Measurements from ENCODE around the gene CD22. TPM values are rescaled to one million over a fixed set of nuclear protein-coding genes. Genes with fewer than 3 reads are reported as not detected.

CD22 gene
- total RNA-seq, 2 experiments from 2014 or later, result 0.52 to 0.67 TPM

GRCh38 chr19:35310331-35310730 lies 18.7 kb upstream of the CD22 start:
- no peak for DNase-seq
- Histone ChIP-seq H3K27ac (ENCODE audit: low read depth in 1 of 2, low read length in 2 of 2) (no peak overlapping the region), H3K4me1 (ENCODE audit: insufficient read depth, low read length) (no peaks in the 10 kb centered on the region), H3K36me3 (ENCODE audit: insufficient read depth, low read length) (no peaks in the 10 kb centered on the region), H3K27me3 (ENCODE audit: control insufficient read depth in 1 of 2, insufficient read depth in 2 of 2, low read length in 2 of 2) (no peaks in the 10 kb centered on the region), H3K4me3 (ENCODE audit: low read length) (no peak overlapping the region), H3K9me3 (ENCODE audit: control insufficient read depth in 1 of 2, insufficient read depth in 1 of 2, low read length in 2 of 2) (no peaks in the 10 kb centered on the region)
- TF ChIP-seq CTCF (IDR thresholded peaks at IDR 0.05), result no peak
- ATAC-seq (ENCODE audit: poor library complexity), result peak; percentile 41
- H3K9me3 Mint-ChIP-seq, result no peaks in the 10 kb centered on the region
- H3K36me3 Mint-ChIP-seq (ENCODE audit: low read depth), result no peaks in the 10 kb centered on the region
- ChIA-PET POLR2A (no interaction called here), CTCF (no interaction called here)
- no peak overlapping the region for H3K27ac Mint-ChIP-seq
- intact Hi-C loops (cut with DNase I, micrococcal nuclease), result no loop called here
- H3K4me3 Mint-ChIP-seq, result no peak overlapping the region
- no peaks in the 10 kb centered on the region for H3K4me1 Mint-ChIP-seq (ENCODE audit: low read depth)
- no peaks in the 10 kb centered on the region for H3K27me3 Mint-ChIP-seq

GRCh38 chr19:35310811-35311465 lies 18.0 kb upstream of the CD22 start:
- intact Hi-C loops (cut with DNase I, micrococcal nuclease), result no loop called here
- Histone ChIP-seq H3K4me3 (ENCODE audit: low read length) (no peak overlapping the region), H3K4me1 (ENCODE audit: insufficient read depth, low read length) (no peaks in the 10 kb centered on the region), H3K27me3 (ENCODE audit: control insufficient read depth in 1 of 2, insufficient read depth in 2 of 2, low read length in 2 of 2) (no peaks in the 10 kb centered on the region), H3K27ac (ENCODE audit: low read depth in 1 of 2, low read length in 2 of 2) (no peak overlapping the region), H3K36me3 (ENCODE audit: insufficient read depth, low read length) (no peaks in the 10 kb centered on the region), H3K9me3 (ENCODE audit: control insufficient read depth in 1 of 2, insufficient read depth in 1 of 2, low read length in 2 of 2) (no peaks in the 10 kb centered on the region)
- H3K27ac Mint-ChIP-seq, result no peak overlapping the region
- ChIA-PET CTCF (no interaction called here), POLR2A (no interaction called here)
- ATAC-seq (ENCODE audit: poor library complexity) (no peak), DNase-seq (no peak)
- no peaks in the 10 kb centered on the region for H3K4me1 Mint-ChIP-seq (ENCODE audit: low read depth)
- no peaks in the 10 kb centered on the region for H3K36me3 Mint-ChIP-seq (ENCODE audit: low read depth)
- no peaks in the 10 kb centered on the region for H3K9me3 Mint-ChIP-seq
- H3K27me3 Mint-ChIP-seq, result no peaks in the 10 kb centered on the region
- TF ChIP-seq CTCF (IDR thresholded peaks at IDR 0.05), result no peak
- H3K4me3 Mint-ChIP-seq, result no peak overlapping the region

GRCh38 chr19:35311901-35312665 lies 16.9 kb upstream of the CD22 start:
- ChIA-PET POLR2A (no interaction called here), CTCF (no interaction called here)
- H3K4me3 ChIP-seq (ENCODE audit: low read length), result no peak overlapping the region
- no peaks in the 10 kb centered on the region for H3K4me1 ChIP-seq (ENCODE audit: insufficient read depth, low read length)
- TF ChIP-seq CTCF (IDR thresholded peaks at IDR 0.05), result no peak
- Mint-ChIP-seq H3K27me3 (no peaks in the 10 kb centered on the region), H3K27ac (no peak overlapping the region), H3K36me3 (ENCODE audit: low read depth) (no peaks in the 10 kb centered on the region), H3K4me1 (ENCODE audit: low read depth) (no peaks in the 10 kb centered on the region), H3K4me3 (no peak overlapping the region), H3K9me3 (no peaks in the 10 kb centered on the region)
- no peak for DNase-seq
- no peak overlapping the region for H3K27ac ChIP-seq (ENCODE audit: low read depth in 1 of 2, low read length in 2 of 2)
- no peak for ATAC-seq (ENCODE audit: poor library complexity)
- intact Hi-C loops (cut with DNase I, micrococcal nuclease), result no loop called here
- no peaks in the 10 kb centered on the region for H3K9me3 ChIP-seq (ENCODE audit: control insufficient read depth in 1 of 2, insufficient read depth in 1 of 2, low read length in 2 of 2)
- H3K27me3 ChIP-seq (ENCODE audit: control insufficient read depth in 1 of 2, insufficient read depth in 2 of 2, low read length in 2 of 2), result no peaks in the 10 kb centered on the region
- no peaks in the 10 kb centered on the region for H3K36me3 ChIP-seq (ENCODE audit: insufficient read depth, low read length)

Data from CD4-positive, alpha-beta T cell (primary cell).